Small intestine (tissue), 7 donors: ENCODE results near the gene EIF3B. TPM values are rescaled to one million over a fixed set of nuclear protein-coding genes. Genes with fewer than 3 reads are reported as not detected.
"Not testable (repeated sequence)": the region's sequence is repeated elsewhere in the genome, so short reads cannot be mapped to it uniquely, and the experiment has no call there.

Experiments
- DNase-seq, 2 donors: peaks; one replicate each; pipeline versions ENCODE4 v3.0.0 to v3.0.0-alpha.2; 2013
- FAIRE-seq: peaks from 2 replicates; lab custom pipeline; 2012; peaks lifted over from hg19 to GRCh38; lab: Jason Lieb, UNC
- H3K27ac ChIP-seq, 3 donors: one replicate each; pipeline ENCODE4 v1.5.1; 2013; ENCODE audit warnings: low read length in 2 of 3, mild to moderate bottlenecking in 2 of 3, control low read depth in 1 of 3, inconsistent platforms in 1 of 3, low read depth in 1 of 3, moderate library complexity in 1 of 3
- H3K27me3 ChIP-seq, 3 donors: one replicate each; pipeline ENCODE4 v1.6.1; 2013; ENCODE audit warnings: low read length in 3 of 3, inconsistent platforms in 1 of 3; ENCODE audit not compliant: control insufficient read depth in 3 of 3, insufficient read depth in 3 of 3
- H3K36me3 ChIP-seq, 3 donors: one replicate each; pipeline ENCODE4 v1.6.1; 2013; ENCODE audit warnings: low read length in 3 of 3, inconsistent platforms in 1 of 3, low read depth in 1 of 3, mild to moderate bottlenecking in 1 of 3, moderate library complexity in 1 of 3; ENCODE audit not compliant: control insufficient read depth in 3 of 3, insufficient read depth in 2 of 3
- H3K4me1 ChIP-seq, 3 donors: one replicate each; pipeline ENCODE4 v1.6.1; 2013; ENCODE audit warnings: low read length in 2 of 3, inconsistent platforms in 1 of 3, low read depth in 1 of 3, mild to moderate bottlenecking in 1 of 3, moderate library complexity in 1 of 3; ENCODE audit not compliant: control insufficient read depth in 3 of 3, insufficient read depth in 2 of 3
- H3K4me3 ChIP-seq, 3 donors: one replicate each; pipeline ENCODE4 v1.5.1; 2013; ENCODE audit warnings: low read length in 3 of 3, control low read depth in 1 of 3, inconsistent platforms in 1 of 3, low read depth in 1 of 3, mild to moderate bottlenecking in 1 of 3, moderate library complexity in 1 of 3
- H3K9me3 ChIP-seq, 2 donors: one replicate each; pipeline ENCODE4 v1.6.1; 2013; ENCODE audit warnings: low read depth in 1 of 2, low read length in 1 of 2; ENCODE audit not compliant: control insufficient read depth in 2 of 2, insufficient read depth in 1 of 2
- WGBS, 3 donors: extraction: QIAGEN DNeasy Blood & Tissue Kit; methylation state at CpG; one replicate each; pipeline ENCODE4 v1.1.7; 2013; 5-methylcytosine and 5-hydroxymethylcytosine counted together
- polyA plus RNA-seq, 4 donors: library from polyadenylated mRNA; stranded (reverse) in 3 of 4; unstranded in 1 of 4; fragments of 200-250 nt in 3 of 4; fragments of 120-200 nt in 1 of 4; gene quantifications; one replicate each; pipeline versions ENCODE4 v1.2.1 to v1.2.3, GENCODE V29; 2013
- donor health status: healthy with polysubstance abuse.
- donor health status: control.
- donor health status: control.
- donor health status: Bipolar disorder and iron deficiency.
- donor health status: healthy.

The EIF3B gene
- polyA plus RNA-seq, 4 donors, result 53.9 to 114 (median 80.7) TPM

GRCh38 chr7:2326951-2327350 lies 27.7 kb upstream of the EIF3B start:
- H3K4me1 ChIP-seq, result no peaks in the 10 kb centered on the region
- H3K27me3 ChIP-seq, result no peaks in the 10 kb centered on the region
- H3K36me3 ChIP-seq, result peaks cover 0 to 6% (median 0%) of the 10 kb centered on the region in 3 donors
- 83 to 89% (median 84%) methylated on average over 7 of the region's 7 CpGs for WGBS, 3 donors
- DNase-seq, result no peak
- no peak overlapping the region for H3K4me3 ChIP-seq
- no peaks in the 10 kb centered on the region for H3K9me3 ChIP-seq
- no peak for FAIRE-seq
- no peak overlapping the region for H3K27ac ChIP-seq

GRCh38 chr7:2330493-2330892 lies 24.1 kb upstream of the EIF3B start:
- Histone ChIP-seq H3K4me3 (no peak overlapping the region), H3K4me1 (no peaks in the 10 kb centered on the region), H3K36me3 (peaks cover 0 to 6% (median 0%) of the 10 kb centered on the region in 3 donors), H3K27ac (no peak overlapping the region), H3K27me3 (no peaks in the 10 kb centered on the region), H3K9me3 (no peaks in the 10 kb centered on the region)
- DNase-seq, result no peak
- WGBS, 3 donors, result 85 to 94% (median 90%) methylated on average over 2 of the region's 2 CpGs
- no peak for FAIRE-seq

- 84 to 92% (median 85%) methylated on average over 6 of the region's 6 CpGs for WGBS, 3 donors
- FAIRE-seq, result no peak
- H3K4me1 ChIP-seq, result no peaks in the 10 kb centered on the region
- no peaks in the 10 kb centered on the region for H3K27me3 ChIP-seq
- no peak for DNase-seq
- H3K4me3 ChIP-seq, result no peak overlapping the region
- H3K36me3 ChIP-seq, result peaks cover 0 to 6% (median 0%) of the 10 kb centered on the region in 3 donors
- H3K27ac ChIP-seq, result no peak overlapping the region
- H3K9me3 ChIP-seq, result no peaks in the 10 kb centered on the region
Measured at GRCh38 chr7:2331707-2332106, 22.9 kb upstream of the EIF3B start.

- not testable (repeated sequence) for H3K27me3 ChIP-seq, H3K27ac ChIP-seq, H3K4me1 ChIP-seq, H3K4me3 ChIP-seq, H3K36me3 ChIP-seq, FAIRE-seq, H3K9me3 ChIP-seq, DNase-seq
- 84 to 94% (median 90%) methylated on average over 4 of the region's 4 CpGs for WGBS, 3 donors
Measured at GRCh38 chr7:2332606-2333231, 21.9 kb upstream of the EIF3B start.

GRCh38 chr7:2336626-2337299 lies 17.9 kb upstream of the EIF3B start:
- Histone ChIP-seq H3K27ac (no peak overlapping the region), H3K27me3 (no peaks in the 10 kb centered on the region), H3K4me3 (no peak overlapping the region), H3K4me1 (no peaks in the 10 kb centered on the region), H3K36me3 (peaks cover 0 to 1% (median 0%) of the 10 kb centered on the region in 3 donors), H3K9me3 (no peaks in the 10 kb centered on the region)
- FAIRE-seq (no peak), DNase-seq (no peak)
- WGBS, 3 donors, result 95 to 97% (median 97%) methylated on average over 20 of the region's 20 CpGs

- not testable (repeated sequence) for H3K9me3 ChIP-seq, H3K36me3 ChIP-seq, H3K27me3 ChIP-seq, FAIRE-seq, H3K4me1 ChIP-seq, H3K4me3 ChIP-seq, DNase-seq, H3K27ac ChIP-seq
- WGBS, 3 donors, result 82 to 89% (median 86%) methylated on average over 15 of the region's 15 CpGs
Measured at GRCh38 chr7:2347351-2348063, 7.1 kb upstream of the EIF3B start.

- H3K27ac ChIP-seq, result no peak overlapping the region
- no peaks in the 10 kb centered on the region for H3K9me3 ChIP-seq
- H3K27me3 ChIP-seq, result no peaks in the 10 kb centered on the region
- H3K4me1 ChIP-seq, result peaks cover 0 to 4% (median 0%) of the 10 kb centered on the region in 3 donors
- no peak overlapping the region for H3K4me3 ChIP-seq
- H3K36me3 ChIP-seq, result peaks cover 0 to 5% (median 0%) of the 10 kb centered on the region in 3 donors
- no peak for DNase-seq
- WGBS, 3 donors, result 89 to 94% (median 93%) methylated on average over 9 of the region's 9 CpGs
- no peak for FAIRE-seq
Measured at GRCh38 chr7:2350055-2350454, 4.6 kb upstream of the EIF3B start.

GRCh38 chr7:2350861-2351260 lies 3.8 kb upstream of the EIF3B start:
- Histone ChIP-seq H3K4me3 (no peak overlapping the region), H3K27me3 (no peaks in the 10 kb centered on the region), H3K4me1 (peaks cover 0 to 4% (median 0%) of the 10 kb centered on the region in 3 donors), H3K9me3 (no peaks in the 10 kb centered on the region), H3K36me3 (peaks cover 0 to 5% (median 0%) of the 10 kb centered on the region in 3 donors), H3K27ac (no peak overlapping the region)
- DNase-seq (no peak), FAIRE-seq (no peak)
- WGBS, 3 donors, result 92 to 94% (median 93%) methylated on average over 12 of the region's 12 CpGs
